HL-60 (cell line): ENCODE data around the gene SLC6A9.

ENCODE experiments used
- GABPA ChIP-seq: IDR thresholded peaks from 2 replicates; pipeline ENCODE4 v1.6.1; 2012; ENCODE audit warnings: low read depth
- POLR2AphosphoS5 ChIP-seq: IDR thresholded peaks from 2 replicates; pipeline ENCODE4 v1.6.1; 2012; ENCODE audit warnings: low read depth
- REST ChIP-seq: IDR thresholded peaks from 2 replicates; pipeline ENCODE4 v1.6.1; 2012; ENCODE audit warnings: low read depth; ENCODE audit not compliant: insufficient replicate concordance
- SPI1 ChIP-seq: IDR thresholded peaks from 2 replicates; pipeline ENCODE4 v1.6.1; 2012; ENCODE audit warnings: low read depth, mild to moderate bottlenecking, borderline replicate concordance
- TF ChIP-seq, protein P1 (sequence below): IDR thresholded peaks from one replicate; pipeline ENCODE4 v1.5.1; 2011; ENCODE audit warnings: low read length, control low read depth, inconsistent platforms; ENCODE audit not compliant: insufficient read depth

GRCh38 chr1:43993206-43993914 is 37.9 kb downstream of the SLC6A9 start:
- TF ChIP-seq, protein P1, sequence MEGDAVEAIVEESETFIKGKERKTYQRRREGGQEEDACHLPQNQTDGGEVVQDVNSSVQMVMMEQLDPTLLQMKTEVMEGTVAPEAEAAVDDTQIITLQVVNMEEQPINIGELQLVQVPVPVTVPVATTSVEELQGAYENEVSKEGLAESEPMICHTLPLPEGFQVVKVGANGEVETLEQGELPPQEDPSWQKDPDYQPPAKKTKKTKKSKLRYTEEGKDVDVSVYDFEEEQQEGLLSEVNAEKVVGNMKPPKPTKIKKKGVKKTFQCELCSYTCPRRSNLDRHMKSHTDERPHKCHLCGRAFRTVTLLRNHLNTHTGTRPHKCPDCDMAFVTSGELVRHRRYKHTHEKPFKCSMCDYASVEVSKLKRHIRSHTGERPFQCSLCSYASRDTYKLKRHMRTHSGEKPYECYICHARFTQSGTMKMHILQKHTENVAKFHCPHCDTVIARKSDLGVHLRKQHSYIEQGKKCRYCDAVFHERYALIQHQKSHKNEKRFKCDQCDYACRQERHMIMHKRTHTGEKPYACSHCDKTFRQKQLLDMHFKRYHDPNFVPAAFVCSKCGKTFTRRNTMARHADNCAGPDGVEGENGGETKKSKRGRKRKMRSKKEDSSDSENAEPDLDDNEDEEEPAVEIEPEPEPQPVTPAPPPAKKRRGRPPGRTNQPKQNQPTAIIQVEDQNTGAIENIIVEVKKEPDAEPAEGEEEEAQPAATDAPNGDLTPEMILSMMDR, result no peak
- TF ChIP-seq GABPA (no peak), REST (no peak), POLR2AphosphoS5 (no peak), SPI1 (no peak)
